DND-41 (cell line): ENCODE measurements around the gene AP1M2.
"Not testable (repeated sequence)": the region's sequence is repeated elsewhere in the genome, so short reads cannot be mapped to it uniquely, and the experiment has no call there.

ENCODE experiments used
- ATAC-seq: fragments of 200-7000 bp; cut with Tn5 transposase; 3 replicates; pipeline ENCODE4 v1.9.1; 2021; ENCODE audit warnings: low read depth; ENCODE audit not compliant: insufficient read depth
- DNase-seq: peaks from one replicate; pipeline ENCODE4 v3.0.0-alpha.2; 2020
- H2AFZ ChIP-seq: 2 replicates; pipeline ENCODE4 v1.6.0; 2012; ENCODE audit warnings: low read depth, low read length
- H3K27ac ChIP-seq: 2 replicates; pipeline ENCODE4 v1.5.1; 2012; ENCODE audit warnings: low read length, inconsistent platforms
- H3K27me3 ChIP-seq: fragments of 200-600 bp; sonication (generic); 2 replicates; pipeline ENCODE4 v1.6.0; 2012; ENCODE audit warnings: low read length, mild to moderate bottlenecking, inconsistent platforms; ENCODE audit not compliant: insufficient read depth, poor library complexity
- H3K36me3 ChIP-seq: 2 replicates; pipeline ENCODE4 v1.5.1; 2012; ENCODE audit warnings: low read length, inconsistent platforms; ENCODE audit not compliant: insufficient read depth
- H3K4me1 ChIP-seq: 2 replicates; pipeline ENCODE4 v1.5.1; 2012; ENCODE audit warnings: mild to moderate bottlenecking, low read length; ENCODE audit not compliant: insufficient read depth
- H3K4me2 ChIP-seq: 2 replicates; pipeline ENCODE4 v1.6.0; 2012; ENCODE audit warnings: mild to moderate bottlenecking, moderate library complexity, low read length, inconsistent platforms; ENCODE audit not compliant: insufficient read depth
- H3K4me3 ChIP-seq, 2 experiments: fragments of 200-600 bp in 1 of 2; shearing (Covaris generic) in 1 of 2; 2 replicates each; pipeline ENCODE4 v1.5.1; 2012 to 2016; ENCODE audit warnings: inconsistent platforms in 2 of 2, low read length in 2 of 2, mild to moderate bottlenecking in 2 of 2, low read depth in 1 of 2, moderate library complexity in 1 of 2
- H3K79me2 ChIP-seq: 2 replicates; pipeline ENCODE4 v1.6.0; 2012; ENCODE audit warnings: low read length, inconsistent platforms; ENCODE audit not compliant: insufficient read depth
- H3K9ac ChIP-seq: 2 replicates; pipeline ENCODE4 v1.6.0; 2012; ENCODE audit warnings: low read depth, mild to moderate bottlenecking, inconsistent platforms, low read length, moderate library complexity
- H3K9me3 ChIP-seq: 2 replicates; pipeline ENCODE4 v1.5.1; 2012; ENCODE audit warnings: low read length, moderate library complexity, mild to moderate bottlenecking, inconsistent platforms; ENCODE audit not compliant: insufficient read depth, severe bottlenecking
- H4K20me1 ChIP-seq: 2 replicates; pipeline ENCODE4 v1.6.0; 2012; ENCODE audit warnings: low read length; ENCODE audit not compliant: insufficient read depth
- EZH2 ChIP-seq: IDR thresholded peaks from 3 replicates; pipeline ENCODE4 v1.6.1; 2012; ENCODE audit warnings: borderline replicate concordance, low read depth, mild to moderate bottlenecking, moderate library complexity, low read length, inconsistent platforms; ENCODE audit not compliant: severe bottlenecking
- TF ChIP-seq, protein P1 (sequence below): IDR thresholded peaks from 2 replicates; pipeline ENCODE4 v1.5.1; 2012; ENCODE audit warnings: borderline replicate concordance, low read length, moderate library complexity, mild to moderate bottlenecking; ENCODE audit not compliant: poor library complexity, severe bottlenecking; ENCODE audit errors: extremely low read depth

Gene AP1M2

DNA sequence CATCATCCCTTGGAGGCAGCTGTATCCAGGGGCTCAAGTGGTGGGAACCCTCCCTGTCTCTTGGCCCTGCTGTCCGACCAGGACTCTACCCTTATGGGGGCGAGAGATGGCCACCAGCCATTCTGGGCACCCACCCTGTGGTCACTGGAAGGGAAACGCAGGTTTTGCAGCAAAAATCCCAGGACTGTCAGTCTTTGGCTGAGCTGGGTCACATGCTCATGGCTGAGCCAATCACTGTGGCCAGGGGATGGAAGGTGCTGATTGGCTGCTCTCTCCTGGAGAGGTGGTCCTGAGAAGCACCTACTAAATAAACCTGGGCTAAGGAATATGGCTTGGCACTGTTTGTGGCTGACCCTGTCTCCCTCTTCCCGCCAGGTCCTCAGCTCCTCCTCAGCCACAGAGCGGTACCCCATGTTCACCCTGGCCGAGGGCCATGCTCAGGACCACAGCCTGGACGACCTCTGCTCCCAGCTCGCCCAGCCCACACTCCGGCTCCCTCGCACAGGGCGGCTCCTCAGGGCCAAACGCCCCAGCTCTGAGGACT is 34.5 kb downstream of the AP1M2 start:
- peaks cover 10% of the 10 kb centered on the region for H4K20me1 ChIP-seq

DNA sequence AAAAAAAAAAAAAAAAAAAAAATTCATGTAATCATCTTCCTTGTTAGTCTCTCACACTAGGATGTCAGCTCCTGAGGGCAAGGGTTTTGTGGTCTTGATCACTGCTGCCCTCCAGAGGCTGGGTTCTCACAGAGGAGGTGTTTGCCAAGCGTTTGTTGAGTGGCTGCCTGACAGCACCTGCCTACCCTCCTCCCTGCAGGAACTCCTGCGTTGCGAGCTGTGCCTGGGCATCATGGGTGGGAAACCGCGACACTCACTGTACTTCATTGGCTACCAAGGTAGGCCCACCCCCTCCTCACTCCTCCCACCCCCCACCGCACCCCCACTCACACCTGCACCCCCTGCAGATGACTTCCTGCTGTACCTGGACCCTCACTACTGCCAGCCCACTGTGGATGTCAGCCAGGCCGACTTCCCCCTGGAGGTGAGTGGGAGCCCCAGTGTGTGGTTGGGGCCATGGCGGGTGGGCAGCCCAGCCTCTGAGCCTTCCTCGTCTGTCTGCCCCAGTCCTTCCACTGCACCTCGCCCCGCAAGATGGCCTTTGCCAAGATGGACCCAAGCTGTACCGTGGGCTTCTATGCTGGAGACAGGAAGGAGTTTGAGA is 35.3 kb downstream of the AP1M2 start:
- Histone ChIP-seq H3K27ac (peak overlapping the region; percentile 96), H3K4me3 (no peak overlapping the region), H3K4me2 (peak overlapping the region; percentile 49), H3K27me3 (no peaks in the 10 kb centered on the region), H3K79me2 (peaks cover 36% of the 10 kb centered on the region), H3K9ac (peak overlapping the region; percentile 50), H2AFZ (no peak overlapping the region), H3K4me1 (peaks cover 65% of the 10 kb centered on the region), H3K36me3 (peaks cover 77% of the 10 kb centered on the region), H3K9me3 (no peaks in the 10 kb centered on the region), H4K20me1 (peaks cover 10% of the 10 kb centered on the region)
- peak; percentile 66 for DNase-seq
- ATAC-seq: no peak
- TF ChIP-seq, protein P1, sequence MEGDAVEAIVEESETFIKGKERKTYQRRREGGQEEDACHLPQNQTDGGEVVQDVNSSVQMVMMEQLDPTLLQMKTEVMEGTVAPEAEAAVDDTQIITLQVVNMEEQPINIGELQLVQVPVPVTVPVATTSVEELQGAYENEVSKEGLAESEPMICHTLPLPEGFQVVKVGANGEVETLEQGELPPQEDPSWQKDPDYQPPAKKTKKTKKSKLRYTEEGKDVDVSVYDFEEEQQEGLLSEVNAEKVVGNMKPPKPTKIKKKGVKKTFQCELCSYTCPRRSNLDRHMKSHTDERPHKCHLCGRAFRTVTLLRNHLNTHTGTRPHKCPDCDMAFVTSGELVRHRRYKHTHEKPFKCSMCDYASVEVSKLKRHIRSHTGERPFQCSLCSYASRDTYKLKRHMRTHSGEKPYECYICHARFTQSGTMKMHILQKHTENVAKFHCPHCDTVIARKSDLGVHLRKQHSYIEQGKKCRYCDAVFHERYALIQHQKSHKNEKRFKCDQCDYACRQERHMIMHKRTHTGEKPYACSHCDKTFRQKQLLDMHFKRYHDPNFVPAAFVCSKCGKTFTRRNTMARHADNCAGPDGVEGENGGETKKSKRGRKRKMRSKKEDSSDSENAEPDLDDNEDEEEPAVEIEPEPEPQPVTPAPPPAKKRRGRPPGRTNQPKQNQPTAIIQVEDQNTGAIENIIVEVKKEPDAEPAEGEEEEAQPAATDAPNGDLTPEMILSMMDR: peak; percentile 56
- TF ChIP-seq EZH2: no peak

More for the DNA sequence above, 34.5 kb downstream of the AP1M2 start:
- no peaks in the 10 kb centered on the region for H3K27me3 ChIP-seq
- H3K4me1 ChIP-seq: peaks cover 71% of the 10 kb centered on the region
- H3K4me2 ChIP-seq: peak overlapping the region; percentile 49
- TF ChIP-seq, protein P1: no peak
- TF ChIP-seq EZH2: no peak
- no peaks in the 10 kb centered on the region for H3K9me3 ChIP-seq
- ATAC-seq: peak; percentile 16; the same call in 2 of the 3 replicates
- DNase-seq: peak; percentile 67
- peaks cover 31% of the 10 kb centered on the region for H3K79me2 ChIP-seq
- peak overlapping the region in 1 of 2 experiments; percentile 10; a peak in 2 of 4 replicates for H3K4me3 ChIP-seq
- H3K9ac ChIP-seq: peak overlapping the region; percentile 50
- H2AFZ ChIP-seq: no peak overlapping the region
- H3K27ac ChIP-seq: peak overlapping the region; percentile 96
- H3K36me3 ChIP-seq: peaks cover 75% of the 10 kb centered on the region

DNA sequence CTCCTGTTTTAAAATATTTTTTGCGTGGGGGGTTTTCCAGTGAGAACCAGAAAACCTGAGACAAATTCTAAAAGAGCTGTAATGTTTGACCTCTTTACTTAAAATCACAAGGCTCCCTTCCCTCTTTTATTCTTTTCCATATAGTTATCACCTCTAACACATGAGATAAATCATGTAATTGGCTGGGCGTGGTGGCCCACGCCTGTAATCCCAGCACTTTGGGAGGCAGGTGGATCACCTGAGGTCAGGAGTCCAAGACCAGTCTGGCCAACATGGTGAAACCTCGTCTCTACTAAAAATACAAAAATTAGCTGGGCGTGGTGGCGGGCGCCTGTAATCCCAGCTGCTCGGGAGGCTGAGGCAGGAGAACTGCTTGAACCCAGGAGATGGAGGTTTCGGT is 36.1 kb downstream of the AP1M2 start:
- H3K79me2 ChIP-seq: peaks cover 41% of the 10 kb centered on the region
- H4K20me1 ChIP-seq, DNase-seq, H3K9me3 ChIP-seq, H2AFZ ChIP-seq, H3K4me2 ChIP-seq, H3K27me3 ChIP-seq, H3K4me3 ChIP-seq, H3K9ac ChIP-seq, ATAC-seq: not testable (repeated sequence)
- peaks cover 76% of the 10 kb centered on the region for H3K36me3 ChIP-seq
- H3K4me1 ChIP-seq: peaks cover 58% of the 10 kb centered on the region
- H3K27ac ChIP-seq: peak overlapping the region; percentile 14; the same call in 1 of the 2 replicates

DNA sequence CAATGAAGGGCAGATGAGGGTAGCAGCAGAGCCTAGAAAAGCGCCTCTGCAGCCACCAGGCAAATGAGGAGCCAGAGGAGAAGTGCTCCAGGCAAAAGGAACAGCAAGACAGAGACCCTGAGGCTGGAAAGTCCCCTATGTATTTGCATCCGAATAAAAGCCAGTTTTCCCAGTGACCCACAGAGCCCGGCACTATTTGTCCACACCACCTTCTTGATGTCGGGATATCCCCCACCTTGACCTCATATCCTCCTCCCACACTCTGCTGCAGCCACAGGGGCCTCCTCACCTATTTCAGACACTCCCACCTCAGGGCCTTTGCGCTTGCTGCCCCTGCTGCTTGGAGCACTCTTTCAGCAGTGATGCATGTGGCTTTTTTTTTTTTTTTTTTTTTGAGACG is 36.8 kb downstream of the AP1M2 start:
- no peaks in the 10 kb centered on the region for H3K9me3 ChIP-seq
- H3K4me3 ChIP-seq: no peak overlapping the region
- H3K9ac ChIP-seq: no peak overlapping the region
- ATAC-seq (no peak), DNase-seq (no peak)
- no peaks in the 10 kb centered on the region for H3K27me3 ChIP-seq
- no peak overlapping the region for H3K27ac ChIP-seq
- no peak overlapping the region for H3K4me2 ChIP-seq
- peaks cover 58% of the 10 kb centered on the region for H3K4me1 ChIP-seq
- no peak overlapping the region for H2AFZ ChIP-seq
- peaks cover 46% of the 10 kb centered on the region for H3K79me2 ChIP-seq
- peaks cover 73% of the 10 kb centered on the region for H3K36me3 ChIP-seq
- TF ChIP-seq, protein P1: no peak
- TF ChIP-seq EZH2: no peak
- H4K20me1 ChIP-seq: peaks cover 10% of the 10 kb centered on the region
